ENCODE measurements around the gene GPX1.
"Not testable (repeated sequence)": the region's sequence is repeated elsewhere in the genome, so short reads cannot be mapped to it uniquely, and the experiment has no call there.

Gene GPX1

DNA sequence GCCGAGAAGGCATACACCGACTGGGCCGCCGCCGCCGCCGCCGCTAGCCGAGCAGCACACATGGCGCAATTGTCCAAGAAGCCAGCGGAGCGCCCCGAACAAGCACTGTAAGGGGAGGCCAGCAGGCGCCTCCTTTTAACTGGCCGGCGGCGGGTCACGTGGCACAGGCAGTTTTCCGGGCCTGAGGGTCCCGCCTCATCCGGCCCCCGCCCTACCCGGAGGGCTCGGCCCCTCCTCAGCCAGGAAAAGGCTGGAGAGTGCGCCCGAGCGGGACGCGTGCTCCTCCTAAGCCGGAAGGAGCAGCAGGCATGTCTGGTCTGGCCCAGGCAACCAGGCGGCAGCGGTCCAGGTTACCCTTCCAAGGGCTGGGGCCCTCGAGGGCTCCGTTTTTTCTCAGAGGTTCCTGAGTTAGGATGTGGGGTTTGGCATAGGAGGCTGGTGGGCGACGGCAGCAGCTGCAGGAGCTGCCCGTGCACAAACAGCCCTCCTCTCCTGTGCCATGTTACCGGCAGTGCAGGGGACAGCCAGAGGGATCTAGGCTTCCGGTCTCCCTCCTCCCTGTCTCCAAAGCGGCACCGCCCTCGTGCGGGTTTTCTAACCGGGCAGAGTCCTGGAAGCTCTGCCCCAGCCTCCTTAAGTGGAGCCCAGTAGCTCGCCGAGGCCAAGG lies at the start of gene GPX1:
GPX1 (minus strand) TSS at position 137 of the 667 bp plus-strand sequence; CDS start at position 62, 75 bp downstream.
- peak in 55 of 56 donors; percentile 37 to 94 (median 83) for DNase-seq

DNA sequence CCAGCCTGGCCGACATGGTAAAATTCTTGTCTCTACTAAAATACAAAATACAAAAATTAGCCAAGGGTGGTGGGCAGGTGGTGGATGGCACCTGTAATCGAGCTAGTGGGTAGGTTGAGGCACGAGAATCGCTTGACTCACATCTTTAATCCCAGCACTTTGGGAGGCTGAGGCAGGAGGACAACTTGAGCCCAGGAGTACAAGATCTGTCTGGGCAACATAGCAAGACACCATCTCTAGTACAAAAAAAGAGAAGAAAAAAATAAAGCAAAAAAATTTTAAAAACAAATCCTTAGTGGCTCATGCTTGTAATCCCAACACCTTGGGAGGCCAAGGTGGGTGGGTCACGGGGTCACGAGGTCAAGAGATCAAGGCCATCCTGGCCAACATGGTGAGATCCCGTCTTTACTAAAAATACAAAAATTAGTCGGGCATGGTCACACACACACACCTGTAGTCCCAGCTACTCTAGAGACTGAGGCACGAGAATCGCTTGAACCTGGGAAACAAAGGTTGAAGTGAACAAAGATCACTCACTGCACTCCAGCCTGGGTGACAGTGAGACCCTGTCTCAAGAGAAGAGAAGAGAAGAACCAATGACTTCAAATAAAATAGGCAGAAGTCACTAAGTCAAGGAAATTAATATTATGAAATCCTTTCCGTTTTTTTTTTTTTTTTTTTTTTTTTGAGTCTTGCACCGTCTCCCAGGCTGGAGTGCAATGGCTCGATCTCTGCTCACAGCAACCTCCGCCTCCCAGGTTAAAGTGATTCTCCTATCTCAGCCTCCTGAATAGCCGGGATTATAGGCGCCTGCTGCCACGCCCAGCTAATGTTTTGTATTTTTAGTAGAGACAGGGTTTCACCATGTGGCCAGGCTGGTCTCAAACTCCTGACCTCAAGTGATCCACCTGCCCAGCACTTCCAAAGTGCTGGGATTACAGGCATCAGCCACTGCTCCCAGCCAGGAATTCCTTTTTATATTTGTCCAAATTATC lies 48.7 kb upstream of the GPX1 start:
- DNase-seq, result no peak

DNA sequence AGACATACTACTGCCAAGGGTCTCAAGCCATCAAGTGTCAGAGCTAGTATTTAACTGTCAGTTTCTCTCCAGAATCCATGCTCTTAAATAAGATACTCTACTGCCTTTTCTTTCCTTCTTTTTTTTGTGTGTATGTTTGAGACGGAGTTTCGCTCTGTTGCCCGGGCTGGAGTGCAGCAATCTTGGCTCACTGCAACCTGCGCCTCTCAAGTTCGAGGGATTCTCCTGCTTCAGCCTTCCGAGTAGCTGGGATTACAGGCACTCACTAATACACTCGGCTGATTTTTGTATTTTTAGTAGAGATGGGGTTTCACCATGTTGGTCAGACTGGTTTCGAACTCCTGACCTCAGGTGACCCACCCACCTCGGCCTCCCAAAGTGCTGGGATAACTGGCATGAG lies 47.4 kb upstream of the GPX1 start:
- not testable (repeated sequence) for DNase-seq

DNA sequence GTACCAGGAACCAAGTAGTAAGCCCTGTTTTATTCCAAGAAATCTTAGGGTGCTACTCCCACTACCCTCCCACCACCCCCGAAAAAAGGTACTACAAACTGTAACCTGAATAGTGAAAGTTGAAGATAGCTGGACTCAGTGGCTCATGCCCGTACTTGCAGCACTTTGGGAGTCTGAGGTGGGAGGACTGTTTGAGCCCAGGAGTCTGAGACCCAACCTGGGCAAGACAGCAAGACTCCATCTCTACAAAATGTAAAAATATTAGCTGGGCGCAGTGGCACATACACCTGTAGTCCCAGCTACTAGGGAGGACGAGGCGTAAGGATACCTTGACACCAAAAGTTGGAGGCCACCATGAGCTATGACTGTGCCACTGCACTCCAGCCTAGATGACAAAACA lies 45.7 kb upstream of the GPX1 start:
- DNase-seq, result no peak

DNA sequence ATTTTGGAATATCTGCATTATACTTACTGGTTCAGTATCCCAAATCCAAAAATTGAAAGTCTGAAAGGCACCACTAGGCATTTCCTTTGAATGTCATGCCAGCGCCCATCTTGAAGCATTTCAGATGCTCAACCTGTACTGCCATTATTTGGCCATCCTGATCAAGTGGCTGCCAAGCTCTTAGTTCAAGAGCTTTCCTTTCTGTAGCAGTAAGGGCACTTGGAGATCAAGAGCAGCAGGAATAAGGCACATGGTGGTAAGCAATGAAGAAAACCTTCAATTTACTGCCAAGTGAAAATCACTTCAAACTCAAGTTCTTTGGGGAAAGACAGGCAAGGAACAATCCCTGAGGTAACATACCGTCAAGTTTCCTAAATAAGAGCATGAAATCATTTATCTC lies 43.6 kb upstream of the GPX1 start:
- no peak for DNase-seq

DNA sequence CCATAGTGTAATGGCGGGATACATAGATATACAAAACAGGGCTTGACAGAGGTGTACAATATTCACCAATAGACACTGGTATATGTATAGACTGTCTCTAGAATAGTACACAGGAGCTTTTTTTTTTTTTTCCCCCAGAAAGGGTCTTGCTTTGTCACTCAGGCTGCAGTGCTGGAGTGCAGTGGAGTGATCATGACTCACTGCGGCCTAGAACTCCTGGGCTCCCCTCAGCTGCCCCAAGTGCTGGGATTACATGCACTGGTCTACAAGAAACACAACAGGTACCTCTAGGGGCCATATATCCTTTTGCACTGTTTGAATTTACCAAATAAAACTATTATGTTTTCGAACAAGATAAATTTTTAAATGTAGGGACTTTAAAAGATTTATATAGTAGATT lies 41.3 kb upstream of the GPX1 start:
- no peak for DNase-seq

DNA sequence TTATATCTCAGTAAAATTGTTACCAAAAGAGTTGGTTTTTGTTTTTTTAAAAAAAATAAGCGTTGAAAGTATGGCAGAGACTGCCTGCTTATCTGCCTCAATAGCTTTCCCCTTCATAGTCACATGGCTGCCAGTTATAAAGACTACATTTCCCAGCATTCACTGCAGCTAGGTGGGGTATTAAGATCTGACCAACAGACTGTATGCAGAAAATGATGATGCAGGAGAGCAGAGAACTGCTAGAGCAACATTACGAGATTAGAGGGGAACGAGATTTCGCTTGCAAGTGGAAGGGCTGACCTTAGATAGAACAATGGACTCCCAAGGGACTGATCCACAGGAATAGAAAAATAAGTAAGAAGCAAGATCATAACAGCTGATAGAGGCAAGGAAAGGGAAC lies 39.3 kb upstream of the GPX1 start:
- peak in 8 of 56 donors; percentile 4 to 42 (median 18) for DNase-seq

DNA sequence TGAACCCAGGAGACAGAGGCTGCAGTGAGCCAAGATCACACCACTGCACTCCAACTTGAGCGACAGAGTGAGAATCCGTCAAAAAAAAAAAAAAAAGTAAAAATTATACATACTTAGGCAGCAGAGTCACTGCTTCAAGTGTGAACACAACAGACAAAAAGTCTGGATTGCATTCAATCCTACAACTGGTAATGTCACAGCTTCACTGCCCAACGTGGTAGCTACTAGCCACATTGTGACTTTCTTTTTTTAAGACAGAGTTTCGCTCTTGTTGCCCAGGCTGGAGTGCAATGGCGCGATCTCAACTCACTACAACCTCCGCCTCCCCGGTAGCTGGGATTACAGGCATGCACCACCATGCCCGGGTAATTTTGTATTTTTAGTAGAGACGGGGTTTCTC lies 33.2 kb upstream of the GPX1 start:
- DNase-seq, result not testable (repeated sequence)

DNA sequence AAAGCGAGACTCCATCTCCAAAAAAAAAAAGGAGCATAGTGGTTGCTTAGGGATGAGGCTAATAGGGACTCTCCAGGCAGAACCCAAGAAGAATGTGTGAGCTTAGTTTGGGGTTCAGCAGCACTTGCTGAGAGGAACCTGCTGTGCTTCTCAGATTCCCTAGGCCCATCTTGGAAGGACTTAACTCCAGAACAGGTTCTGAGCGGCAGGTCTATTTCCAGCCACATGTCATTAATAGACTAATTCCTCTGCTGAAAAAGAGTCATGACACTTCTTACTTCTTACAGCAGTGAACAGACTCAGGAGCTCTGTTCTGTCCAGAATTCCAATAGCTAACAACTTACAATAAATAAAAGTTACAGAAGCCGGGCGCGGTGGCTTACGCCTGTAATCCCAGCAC lies 31.1 kb upstream of the GPX1 start:
- DNase-seq, result no peak

GRCh38 chr3:49388289-49388820 lies 30.2 kb upstream of the GPX1 start:
- DNase-seq, result no peak

DNA sequence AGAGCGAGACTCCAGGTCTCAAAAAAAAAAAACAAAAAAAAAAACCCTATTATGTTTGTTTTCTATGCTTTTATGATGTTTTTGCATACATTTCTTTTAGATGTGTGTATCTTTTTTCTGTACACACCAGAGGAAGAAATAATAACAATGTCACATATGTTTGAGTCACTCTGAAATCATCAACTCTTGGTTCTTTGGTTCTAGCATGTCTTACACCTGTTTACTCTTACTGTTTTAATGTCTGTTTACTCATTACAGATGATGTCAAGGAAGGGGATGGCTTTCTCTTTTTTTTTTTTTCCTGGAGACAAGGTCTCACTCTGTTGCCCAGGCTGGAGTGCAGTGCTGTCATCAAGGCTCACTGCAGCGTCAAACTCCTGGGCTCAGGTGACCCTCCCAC lies 29.6 kb upstream of the GPX1 start:
- DNase-seq, result no peak

- no peak for DNase-seq
Measured at GRCh38 chr3:49386056-49386756, 28.1 kb upstream of the GPX1 start.

GRCh38 chr3:49385617-49386016 lies 27.5 kb upstream of the GPX1 start:
- DNase-seq, result no peak

- no peak for DNase-seq
Measured at GRCh38 chr3:49383387-49383786, 25.2 kb upstream of the GPX1 start.

DNA sequence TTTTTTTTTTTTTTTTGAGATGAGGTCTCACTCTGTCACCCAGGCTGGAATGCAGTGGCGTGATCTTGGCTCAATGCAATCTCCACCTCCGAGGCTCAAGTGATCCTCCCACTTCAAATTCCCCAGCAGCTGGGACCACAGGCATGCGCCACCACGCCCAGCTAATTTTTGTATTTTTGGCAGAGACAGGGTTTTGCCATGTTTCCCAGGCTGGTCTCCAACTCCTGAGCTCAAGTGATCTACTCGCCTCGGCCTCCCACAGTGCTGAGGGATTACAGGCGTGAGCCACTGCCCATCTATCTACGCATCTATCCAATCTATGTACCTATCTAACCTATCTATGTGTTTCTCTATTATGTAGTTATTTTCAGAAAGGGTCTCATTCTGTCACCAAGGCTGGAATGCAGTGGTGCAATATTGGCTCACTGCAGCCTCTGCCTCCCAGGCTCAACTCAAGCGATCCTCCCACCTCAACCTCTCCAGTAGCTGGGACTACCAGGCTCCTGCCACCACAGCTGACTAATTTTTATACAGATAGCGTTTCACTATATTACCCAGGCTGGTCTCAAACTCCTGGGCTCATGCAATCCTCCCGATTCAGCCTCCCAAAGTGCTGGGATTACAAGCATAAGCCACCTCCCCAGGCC lies 20.2 kb upstream of the GPX1 start:
- no peak for DNase-seq

- no peak for DNase-seq
Measured at GRCh38 chr3:49377483-49377882, 19.3 kb upstream of the GPX1 start.

DNA sequence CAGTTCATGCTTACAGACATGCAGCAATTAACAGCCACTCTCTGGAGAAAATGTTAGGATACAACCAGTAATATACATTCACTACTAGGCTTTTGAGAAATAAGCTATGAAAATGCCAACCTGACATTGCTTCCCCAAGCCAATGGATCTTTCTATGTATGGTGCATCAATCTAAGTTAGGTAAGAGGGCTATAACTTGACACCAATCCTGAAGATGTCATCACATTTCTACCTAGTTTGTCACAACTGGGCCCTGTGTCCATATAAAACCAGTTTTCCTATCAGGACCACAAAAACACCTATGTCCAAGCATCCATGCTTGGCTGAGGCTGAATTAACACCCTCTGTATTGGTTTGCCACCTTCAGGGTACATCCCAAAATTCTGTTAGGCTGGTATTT lies 13.8 kb upstream of the GPX1 start:
- DNase-seq, result no peak

GRCh38 chr3:49370585-49371290 lies 12.6 kb upstream of the GPX1 start:
- no peak for DNase-seq

DNA sequence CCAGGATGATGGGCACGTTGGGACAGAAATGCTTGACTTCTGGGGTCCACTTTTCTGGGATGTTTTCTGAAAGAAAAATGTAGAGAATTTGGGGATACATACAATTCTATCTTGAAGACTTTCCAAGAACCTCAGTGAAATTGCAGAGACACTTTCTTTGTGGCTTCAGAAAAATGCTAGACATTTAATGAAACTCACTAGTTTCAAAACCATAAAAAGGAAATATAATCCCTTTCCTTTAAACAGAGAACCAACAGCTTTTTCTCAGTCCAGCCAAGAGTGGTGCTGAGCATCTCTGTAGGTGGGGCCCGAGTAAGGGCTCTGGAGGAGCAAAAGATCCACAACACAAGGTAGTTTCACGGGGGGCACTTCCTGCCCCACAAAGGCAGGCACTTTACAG lies 4.4 kb upstream of the GPX1 start:
- no peak for DNase-seq

GRCh38 chr3:49359623-49360022 lies 1.5 kb upstream of the GPX1 start:
- no peak for DNase-seq

GRCh38 chr3:49358884-49359225 lies 702 bp upstream of the GPX1 start:
- no peak for DNase-seq

Measured in amygdala (tissue), 56 donors.